GM18502 (cell line): ENCODE measurements around the gene RNU1-1.
"Not testable (repeated sequence)": the region's sequence is repeated elsewhere in the genome, so short reads cannot be mapped to it uniquely, and the experiment has no call there.

Experiments
- ATAC-seq: cut with Tn5 transposase; IDR thresholded peaks from one replicate; pipeline ENCODE4 v1.9.1; 2021; ENCODE audit warnings: mild to moderate bottlenecking; ENCODE audit not compliant: unreplicated experiment, poor library complexity

Gene RNU1-1

DNA sequence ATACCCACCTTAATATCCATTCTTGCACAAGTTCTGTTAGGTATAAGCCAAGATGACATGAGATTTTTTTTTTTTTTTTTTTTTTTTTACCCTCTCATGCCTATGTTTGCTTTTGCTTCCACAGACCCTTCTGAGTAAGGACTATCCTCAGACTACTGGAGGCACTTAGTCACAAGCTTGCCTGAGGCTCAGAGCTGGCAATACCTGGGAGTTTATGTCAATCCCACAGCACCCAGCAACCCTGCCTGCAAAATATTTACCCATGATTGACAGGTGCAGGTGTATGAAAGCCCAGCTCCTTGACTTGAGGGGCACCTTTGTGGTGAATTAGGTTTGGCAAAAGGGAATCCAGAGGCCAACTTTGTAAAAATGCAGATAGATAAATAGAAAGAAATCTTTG lies 11.7 kb upstream of the RNU1-1 start:
- not testable (repeated sequence) for ATAC-seq

DNA sequence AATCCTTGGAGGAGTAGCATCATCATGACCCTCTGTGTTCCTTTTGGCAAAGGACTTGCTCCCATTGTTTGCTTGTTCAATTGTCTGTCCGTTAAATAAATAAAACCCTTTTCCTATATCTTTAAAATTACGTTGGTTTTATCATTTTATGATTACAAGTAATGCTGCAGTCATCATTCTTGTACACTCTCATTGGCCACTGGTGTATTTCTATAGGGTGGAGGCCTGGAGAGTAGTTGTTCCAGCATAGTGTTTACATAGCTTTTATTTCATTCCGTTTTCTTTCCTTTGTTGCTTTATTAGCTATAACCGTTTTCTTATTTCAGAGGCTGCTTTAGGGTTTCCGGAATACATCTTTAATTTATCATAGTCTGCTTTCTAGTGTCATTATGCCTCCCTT lies 7.6 kb upstream of the RNU1-1 start:
- not testable (repeated sequence) for ATAC-seq

DNA sequence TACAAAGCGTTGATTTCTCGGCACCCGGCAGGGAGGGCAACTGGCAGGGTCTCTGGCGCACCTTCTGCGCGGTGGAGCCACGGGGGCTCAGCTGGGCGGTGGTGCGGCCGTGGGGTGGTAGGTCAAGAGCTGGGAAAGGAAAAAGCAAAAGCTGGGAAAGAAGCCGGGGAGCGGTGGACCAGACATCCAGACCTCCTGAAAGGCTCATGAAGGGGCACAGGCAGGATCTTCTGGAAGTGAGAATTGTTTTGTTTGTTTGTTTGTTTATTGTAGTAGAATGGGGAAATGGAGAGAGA lies 7.2 kb upstream of the RNU1-1 start:
- ATAC-seq = no peak

DNA sequence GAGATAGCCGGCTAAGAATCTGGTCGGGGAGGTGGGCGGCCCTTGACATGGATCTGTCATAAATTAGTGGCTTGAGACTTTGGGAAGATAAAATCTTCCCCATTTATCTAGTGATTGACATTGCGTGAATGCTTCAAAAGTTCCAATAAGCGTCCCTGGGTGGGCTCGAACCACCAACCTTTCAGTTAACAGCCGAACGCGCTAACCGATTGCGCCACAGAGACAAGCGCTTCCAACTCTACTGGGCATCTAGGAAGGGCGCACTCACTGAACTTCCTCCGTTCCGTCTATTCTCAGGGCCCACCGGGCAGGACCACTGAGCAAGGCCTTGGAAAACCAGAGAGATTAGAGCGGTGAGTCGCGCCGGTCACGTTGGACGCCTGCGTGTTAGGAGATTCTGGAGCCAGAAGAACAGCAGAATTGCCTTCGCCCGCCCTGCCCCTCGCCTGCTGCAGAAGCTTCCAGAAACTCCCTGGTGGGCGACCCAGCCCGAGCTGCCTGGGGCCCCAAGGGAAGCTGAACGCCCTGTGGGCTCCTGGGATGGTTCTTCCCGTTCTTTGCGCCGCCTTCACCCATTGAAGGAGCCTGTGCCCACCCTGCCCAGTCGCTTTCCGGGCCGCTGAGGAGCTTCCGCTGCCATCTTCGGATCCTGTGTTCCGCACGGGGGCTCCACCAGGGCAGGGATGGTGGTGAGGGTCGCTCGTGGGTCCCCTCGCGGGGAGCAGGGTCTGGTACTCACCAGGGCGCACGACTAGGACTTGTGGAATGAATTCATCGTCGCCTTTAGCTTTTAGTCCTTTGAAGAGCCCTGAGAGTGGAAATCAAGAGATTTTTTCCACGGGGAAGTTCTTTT lies 6.6 kb upstream of the RNU1-1 start:
- not testable (repeated sequence) for ATAC-seq

DNA sequence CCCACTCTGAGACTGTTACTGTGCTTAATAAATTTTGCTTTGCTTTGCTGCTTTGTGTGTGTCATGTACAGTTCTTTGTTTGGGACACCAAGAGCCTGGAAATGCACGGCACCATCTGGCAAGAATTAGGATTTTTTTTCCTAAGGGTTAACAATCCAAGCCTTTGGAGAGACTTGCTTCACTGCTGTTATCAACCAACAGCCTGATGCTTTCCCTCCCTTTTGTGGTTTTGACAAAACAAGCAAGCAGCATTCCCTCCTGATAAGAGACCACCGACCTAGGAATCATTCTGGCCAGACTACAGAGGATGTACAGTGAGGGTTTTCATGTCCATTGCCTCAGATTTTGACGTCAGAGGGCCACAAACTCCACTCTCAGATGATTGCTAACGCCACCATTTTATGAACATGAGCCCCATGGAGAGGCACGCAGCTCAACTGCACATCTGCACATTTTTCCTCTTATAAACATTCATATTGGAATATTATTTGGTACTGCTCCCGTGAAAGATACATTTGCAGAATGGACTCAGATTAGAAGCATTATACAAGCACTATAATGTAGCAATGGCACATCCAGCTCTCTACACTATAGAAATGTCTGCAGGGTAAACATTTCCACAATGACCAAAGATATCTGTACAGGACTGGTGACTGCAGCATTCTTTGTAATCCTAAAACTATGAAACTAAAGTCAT lies 5.3 kb upstream of the RNU1-1 start:
- not testable (repeated sequence) for ATAC-seq

DNA sequence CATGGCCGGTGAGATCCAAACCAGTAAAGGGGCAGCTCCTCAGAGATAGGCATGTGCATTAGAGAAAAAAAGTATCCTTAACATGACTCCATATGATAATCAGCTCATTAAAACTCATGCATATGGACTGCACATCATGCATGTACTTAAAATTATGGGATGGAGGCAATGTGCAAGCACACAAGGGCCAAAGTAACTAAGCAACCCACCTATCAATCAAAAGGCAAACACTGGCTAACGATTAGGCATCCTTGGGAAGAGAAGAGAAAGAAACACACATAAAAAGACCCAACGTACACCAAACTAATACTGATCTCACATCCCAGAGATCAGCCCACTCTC lies 4.8 kb upstream of the RNU1-1 start:
- ATAC-seq = not testable (repeated sequence)

DNA sequence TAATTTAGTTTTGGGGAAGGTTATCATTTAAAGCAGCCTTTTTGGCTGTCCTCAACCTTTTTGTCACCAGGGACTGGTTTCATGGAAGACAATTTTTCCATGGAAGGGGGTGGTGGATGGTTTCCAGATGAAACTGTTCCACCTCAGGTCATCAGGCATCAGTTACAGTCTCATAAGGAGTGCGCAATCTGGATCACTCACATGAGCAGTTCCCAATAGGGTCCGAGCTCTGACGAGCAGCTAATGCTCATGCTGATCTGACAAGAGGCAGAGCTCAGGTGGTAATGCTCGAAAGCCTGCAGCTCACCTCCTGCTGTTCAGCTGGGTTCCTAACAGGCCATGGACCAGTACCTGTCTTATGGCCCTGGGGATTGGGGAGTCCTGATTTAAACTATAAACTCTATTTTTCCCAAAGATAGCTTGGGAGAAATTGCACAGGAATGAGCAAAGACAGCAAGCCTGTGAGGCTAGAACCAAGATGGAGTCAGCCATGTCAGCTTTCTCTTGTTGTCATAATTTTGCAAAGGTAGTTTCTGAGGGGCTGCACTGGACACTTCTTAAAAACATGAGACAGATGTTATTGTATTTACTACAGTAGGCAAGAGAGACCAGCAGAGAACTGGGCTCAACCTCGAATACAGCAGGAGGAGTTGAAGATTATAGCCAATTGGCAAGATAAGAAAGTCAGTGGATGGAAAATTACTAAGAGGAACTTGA lies 2.8 kb upstream of the RNU1-1 start:
- ATAC-seq = not testable (repeated sequence)

DNA sequence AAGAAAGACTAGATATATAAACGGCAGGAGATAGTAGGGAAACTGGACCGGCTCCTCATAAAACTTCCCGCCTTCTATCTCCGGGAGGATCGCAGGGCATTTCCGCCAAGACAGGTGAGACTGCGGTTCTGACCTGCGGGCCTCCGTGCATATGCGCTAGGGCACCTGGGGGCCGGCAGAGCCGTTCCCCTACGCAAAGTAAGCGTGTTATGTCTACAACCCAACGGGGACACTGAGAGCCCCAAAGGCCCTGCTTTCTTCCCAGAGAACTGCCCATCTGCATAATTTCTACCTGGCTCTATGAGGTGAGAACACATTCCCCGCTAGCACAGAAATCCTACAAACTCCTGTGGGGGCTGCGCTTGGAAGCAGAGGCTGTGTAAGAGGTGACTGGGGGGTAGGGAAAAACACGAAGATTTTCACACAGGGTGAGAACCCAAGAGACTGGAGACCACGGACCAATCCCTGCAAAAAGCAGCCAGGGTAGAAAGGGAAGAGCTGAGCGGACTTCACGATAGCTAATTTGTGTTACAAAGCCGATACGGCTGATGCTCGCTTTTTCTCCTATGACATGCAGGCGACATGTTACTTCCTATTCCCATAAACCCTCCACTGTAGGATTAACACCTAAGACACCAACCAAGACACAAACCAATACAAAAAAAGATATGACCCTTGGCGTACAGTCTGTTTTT lies 526 bp downstream of the RNU1-1 start:
- ATAC-seq = peak; percentile 87

DNA sequence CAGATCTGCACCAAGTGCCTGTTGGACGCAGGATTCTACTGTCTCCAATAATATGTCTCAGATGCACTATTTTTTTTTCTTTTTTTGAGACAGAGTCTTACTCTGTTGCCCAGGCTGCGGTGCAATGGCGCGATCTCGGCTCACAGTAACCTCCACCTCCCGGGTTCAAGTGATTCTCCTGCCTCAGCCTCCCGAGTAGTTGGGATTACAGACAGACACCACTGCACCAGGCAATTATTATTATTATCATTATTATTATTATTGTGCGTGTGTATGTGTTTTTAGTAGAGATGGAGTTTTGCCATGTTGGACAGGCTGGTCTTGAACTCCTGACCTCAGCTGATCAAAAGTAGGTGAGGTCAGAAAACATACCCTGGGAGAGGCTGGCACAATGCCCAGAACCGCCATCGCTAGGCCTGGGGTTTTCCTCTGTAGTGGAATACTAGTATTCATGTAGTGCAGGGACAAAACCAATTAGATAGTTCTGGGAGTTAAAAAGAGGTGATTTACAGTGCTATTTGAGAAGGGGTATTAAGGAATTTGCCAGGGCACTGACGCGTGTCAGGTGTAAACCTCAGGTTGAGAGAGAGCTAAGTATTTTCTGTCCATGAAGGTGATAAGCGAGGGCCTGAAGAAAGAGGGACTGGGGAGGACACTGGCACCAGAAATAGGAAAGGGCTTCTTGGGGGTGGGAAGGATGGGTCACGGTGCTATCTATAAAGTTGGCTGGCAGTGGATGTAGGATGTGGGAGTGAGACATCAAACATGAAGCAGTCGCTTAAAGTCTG lies 1.3 kb downstream of the RNU1-1 start:
- ATAC-seq = not testable (repeated sequence)

DNA sequence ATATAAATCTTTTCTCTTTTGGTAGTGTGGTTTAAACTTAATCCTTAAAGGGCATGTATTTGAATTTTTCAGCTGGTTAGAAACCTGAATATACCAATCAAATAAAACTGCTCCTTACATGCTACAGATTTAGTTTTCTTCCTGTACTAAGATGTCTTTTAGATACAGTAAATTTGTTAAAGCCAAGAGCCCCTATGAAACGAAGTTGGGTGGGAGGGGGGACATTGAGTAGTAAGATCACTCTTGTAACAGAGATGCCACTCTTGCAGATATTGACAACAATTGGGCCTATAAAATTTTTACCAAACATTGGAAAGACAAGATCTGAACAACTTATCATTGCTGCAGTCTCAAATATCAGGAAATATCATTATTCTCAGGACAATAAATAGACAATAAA lies 2.2 kb downstream of the RNU1-1 start:
- ATAC-seq = not testable (repeated sequence)

DNA sequence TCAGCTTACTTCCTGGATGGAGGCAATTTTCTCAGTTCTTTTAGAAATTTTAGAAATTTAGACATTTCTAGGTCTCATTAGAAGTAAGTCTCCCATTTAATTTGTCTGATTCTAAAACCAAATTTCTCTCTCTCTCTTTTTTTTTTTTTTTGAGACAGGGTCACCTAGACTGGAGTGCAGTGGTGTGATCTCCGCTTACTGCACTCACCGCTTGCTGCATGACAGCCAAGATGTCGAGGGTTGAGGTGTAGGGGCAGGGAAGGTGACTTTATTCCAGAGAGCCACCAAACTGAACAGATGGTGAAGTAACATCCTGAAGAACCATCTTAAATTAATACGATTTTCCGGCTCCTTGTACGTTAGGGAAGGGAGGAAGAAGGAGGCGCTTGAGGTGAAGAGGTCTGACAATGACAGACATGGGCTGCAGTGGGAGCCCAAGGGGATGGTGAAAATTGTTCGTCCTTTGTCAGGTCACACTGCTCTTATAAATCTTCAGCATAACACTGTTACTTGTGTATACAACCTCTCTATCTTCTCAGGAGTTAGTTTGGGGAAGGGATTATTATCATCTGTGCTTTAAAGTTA lies 5.1 kb downstream of the RNU1-1 start:
- ATAC-seq = not testable (repeated sequence)

DNA sequence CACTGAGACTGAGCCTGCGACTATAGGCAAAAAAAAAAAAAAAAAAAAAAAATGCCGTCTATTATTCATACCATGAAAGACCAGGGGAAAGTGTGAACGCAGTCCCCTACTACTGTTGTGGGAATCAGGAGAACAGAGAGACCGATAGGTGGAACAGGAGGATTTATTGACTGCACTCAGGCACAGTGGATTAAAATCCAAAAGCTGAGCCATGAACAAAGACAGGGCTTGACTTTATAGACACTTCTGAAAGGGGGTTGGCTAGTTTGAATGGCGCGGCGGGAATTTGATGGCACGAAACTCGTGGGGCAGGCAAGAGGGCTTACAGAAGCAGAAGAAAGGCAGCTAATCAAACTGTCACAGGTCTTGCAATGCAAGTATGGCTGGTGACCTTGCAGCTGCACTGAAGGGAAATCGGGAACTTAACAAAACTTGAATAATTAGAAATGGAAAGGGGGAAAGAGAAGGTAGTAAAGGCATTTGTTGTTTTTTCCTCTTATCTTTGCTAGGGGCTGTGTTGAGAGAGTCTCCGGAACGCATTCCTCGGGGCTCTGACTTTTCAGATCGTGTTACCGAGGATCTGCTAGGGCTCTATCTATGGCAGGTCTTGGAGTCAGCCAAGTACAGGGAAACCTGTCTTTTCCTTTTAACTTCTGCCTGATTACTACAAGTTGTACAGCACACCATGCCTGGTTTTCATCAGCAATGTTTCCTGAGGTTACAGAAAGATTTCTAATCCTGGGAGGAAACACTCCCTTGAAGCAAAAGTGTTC lies 7.5 kb downstream of the RNU1-1 start:
- ATAC-seq = not testable (repeated sequence)

DNA sequence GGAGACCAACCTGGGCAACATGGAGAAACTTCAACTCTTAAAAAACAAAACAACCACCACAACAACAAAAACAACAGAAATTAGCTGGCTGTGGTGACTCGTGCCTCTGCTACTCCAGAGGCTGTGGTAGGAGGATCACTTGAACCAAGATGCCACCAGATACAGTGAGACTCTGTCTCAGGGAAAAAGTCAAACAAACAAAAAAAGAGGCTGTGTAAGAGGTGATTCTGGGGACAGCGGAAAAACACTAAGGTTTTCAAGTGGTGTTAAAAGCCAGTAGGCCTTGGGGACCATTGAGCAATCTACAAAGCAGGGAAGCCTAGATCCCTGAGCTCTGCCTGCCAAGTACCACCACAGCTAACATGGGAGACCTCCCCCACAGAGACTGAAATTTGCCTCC lies 8.2 kb downstream of the RNU1-1 start:
- not testable (repeated sequence) for ATAC-seq

DNA sequence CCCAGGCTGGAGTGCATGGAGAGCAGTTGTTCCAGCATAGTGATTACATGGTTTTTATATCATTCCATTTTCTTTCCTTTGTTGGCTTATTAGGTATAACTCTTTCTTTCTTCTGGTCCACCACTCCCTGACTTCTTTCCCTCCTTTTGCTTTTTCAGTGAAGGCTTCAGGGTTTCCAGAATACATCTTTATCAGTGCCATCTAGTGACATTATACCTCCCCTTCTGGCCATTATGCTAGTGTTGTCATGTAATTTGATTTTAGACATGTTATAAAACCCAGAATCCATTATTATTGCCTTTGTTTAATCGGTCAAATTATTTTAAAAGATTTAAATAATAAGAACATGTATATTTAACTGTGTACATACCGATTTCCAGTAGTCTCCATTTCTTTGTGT lies 10.6 kb downstream of the RNU1-1 start:
- no peak for ATAC-seq

DNA sequence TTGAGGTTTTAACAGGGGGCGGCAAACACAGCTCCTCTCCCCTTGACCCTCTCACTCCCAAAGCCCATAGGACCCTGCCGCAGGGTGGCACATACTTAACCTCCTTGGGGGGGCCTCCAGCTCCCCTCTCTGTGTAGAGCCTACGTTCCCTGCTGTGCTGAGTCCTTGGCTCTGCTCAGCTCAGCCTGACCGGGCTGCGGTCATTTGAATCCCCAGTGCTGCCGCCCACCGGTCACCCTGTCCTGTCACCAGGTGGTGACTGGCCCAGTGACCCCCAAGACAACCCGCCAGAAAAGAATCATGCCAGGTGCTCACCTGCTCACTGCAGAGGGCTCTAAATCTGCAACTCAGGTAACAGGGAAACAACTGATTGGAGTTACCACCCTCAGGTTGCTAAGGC lies 12.6 kb downstream of the RNU1-1 start:
- ATAC-seq = not testable (repeated sequence)

DNA sequence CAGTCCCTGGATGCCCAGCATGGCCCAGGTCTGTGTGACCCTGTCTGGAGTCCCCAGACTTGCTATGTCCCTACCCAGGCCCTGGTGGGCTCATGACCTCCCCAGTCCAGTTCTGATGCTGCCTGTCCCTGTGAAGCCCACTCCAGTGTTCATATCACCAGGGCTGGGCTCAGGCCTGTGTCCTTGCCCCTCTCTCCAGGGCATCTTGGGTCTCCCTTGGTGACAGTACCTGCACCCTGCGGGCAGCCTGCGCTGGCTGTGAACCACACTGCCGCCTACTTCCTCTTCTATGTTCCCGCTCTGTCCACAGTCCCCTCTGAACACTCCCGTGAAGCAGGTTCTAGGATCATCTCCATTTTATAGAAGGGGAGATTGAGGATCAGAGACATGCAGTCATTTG lies 13.1 kb downstream of the RNU1-1 start:
- not testable (repeated sequence) for ATAC-seq

DNA sequence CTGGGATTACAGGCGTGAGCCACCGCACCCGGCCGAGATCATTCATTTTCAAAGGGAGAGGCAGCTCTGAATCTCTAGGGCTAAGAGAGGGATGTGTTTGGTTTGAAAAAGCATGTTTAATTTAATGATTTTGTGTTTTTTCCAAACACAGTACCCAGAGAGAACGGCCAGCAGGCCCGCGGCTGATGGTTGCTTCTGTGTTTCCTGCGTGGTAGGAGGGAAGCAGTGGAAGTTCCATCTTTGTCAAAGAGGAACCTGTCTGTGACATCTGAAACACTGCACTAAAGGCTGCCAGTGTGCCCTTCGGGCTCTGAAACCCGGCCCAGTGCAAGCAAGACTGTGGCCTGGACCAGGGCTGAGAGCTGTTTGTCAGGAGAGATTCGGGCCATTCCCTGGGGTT lies 13.6 kb downstream of the RNU1-1 start:
- ATAC-seq = not testable (repeated sequence)

DNA sequence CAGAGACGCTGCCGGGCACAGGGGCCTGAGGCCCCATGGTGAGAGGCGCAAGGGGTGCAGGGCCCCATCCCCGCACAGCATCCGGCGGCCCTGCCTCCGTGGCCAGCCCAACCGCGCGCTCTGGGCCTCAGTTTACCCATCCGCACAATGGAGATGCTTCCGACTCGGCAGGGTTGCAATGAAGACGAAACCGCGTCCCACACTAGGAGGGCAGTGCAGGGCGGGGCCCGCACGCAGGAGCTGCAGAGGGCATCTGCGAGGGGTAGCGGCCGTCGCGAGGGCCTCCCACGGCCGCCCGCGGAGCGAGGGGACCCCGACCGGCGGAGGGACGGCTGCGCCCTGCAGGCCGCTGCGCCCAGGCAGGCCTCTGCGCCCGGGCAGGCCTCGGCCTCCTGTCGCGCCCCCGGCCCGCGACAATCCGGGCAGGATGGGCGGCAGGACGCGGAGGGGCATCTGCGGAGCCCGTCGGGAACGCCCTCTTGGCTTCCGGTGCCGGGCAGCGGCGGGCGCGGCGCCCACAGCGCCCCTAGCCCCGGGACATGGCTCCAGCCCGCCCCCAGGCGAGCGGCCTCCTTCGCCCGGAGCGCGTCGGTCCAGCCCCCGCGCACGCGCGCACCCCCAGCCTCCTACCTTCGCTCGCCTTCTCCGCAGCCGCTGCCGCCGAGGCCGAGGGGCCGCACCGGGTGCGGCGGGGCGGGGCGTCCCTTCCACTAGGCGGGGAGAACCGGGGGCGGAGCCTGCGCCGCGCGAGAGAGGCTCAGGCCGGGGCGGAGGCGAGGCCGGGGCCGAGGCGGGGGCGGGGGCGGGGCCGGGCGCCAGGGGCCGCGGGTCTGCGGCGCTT lies 15.3 kb downstream of the RNU1-1 start:
- ATAC-seq = peak; percentile 86
